ENCODE data around the gene VCL.

- no peak for TF ChIP-seq POLR2A (IDR thresholded peaks at IDR 0.05)
- no peak for TF ChIP-seq CTCF (IDR thresholded peaks at IDR 0.05)
Measured at GRCh38 chr10:73981812-73982211, 16.1 kb upstream of the VCL start.
